H9 (cell line): ENCODE data around the gene SPEG. TPM values are rescaled to one million over a fixed set of nuclear protein-coding genes. Genes with fewer than 3 reads are reported as not detected.

Source experiments
- DNase-seq: peaks from one replicate; pipeline ENCODE4 v3.0.0-alpha.2; 2017
- H2AFZ ChIP-seq: one replicate; pipeline ENCODE4 v1.6.1; 2013; ENCODE audit warnings: mild to moderate bottlenecking, low read length, control low read depth, moderate library complexity
- H2AK5ac ChIP-seq: 2 replicates; pipeline ENCODE4 v1.6.1; 2013; ENCODE audit warnings: low read length, control low read depth, mixed read lengths; ENCODE audit not compliant: insufficient read length
- H2BK120ac ChIP-seq: one replicate; pipeline ENCODE4 v1.6.1; 2013; ENCODE audit warnings: low read depth, mild to moderate bottlenecking, low read length, control low read depth, inconsistent platforms; ENCODE audit not compliant: poor library complexity, severe bottlenecking
- H2BK12ac ChIP-seq: 2 replicates; pipeline ENCODE4 v1.6.1; 2013; ENCODE audit warnings: low read length, control low read depth, mixed read lengths, low read depth; ENCODE audit not compliant: insufficient read length
- H2BK15ac ChIP-seq: 2 replicates; pipeline ENCODE4 v1.6.1; 2013; ENCODE audit warnings: low read depth, low read length, control low read depth
- H2BK20ac ChIP-seq: one replicate; pipeline ENCODE4 v1.6.1; 2013; ENCODE audit warnings: low read depth, mild to moderate bottlenecking, low read length, control low read depth, inconsistent platforms; ENCODE audit not compliant: poor library complexity, severe bottlenecking
- H2BK5ac ChIP-seq: 2 replicates; pipeline ENCODE4 v1.6.1; 2013; ENCODE audit warnings: low read length, control low read depth, mixed read lengths; ENCODE audit not compliant: insufficient read length
- H3K14ac ChIP-seq: 2 replicates; pipeline ENCODE4 v1.6.1; 2013; ENCODE audit warnings: low read length, control low read depth; ENCODE audit not compliant: insufficient read depth
- H3K18ac ChIP-seq: 2 replicates; pipeline ENCODE4 v1.6.1; 2013; ENCODE audit warnings: low read depth, mild to moderate bottlenecking, mixed read lengths, low read length, control low read depth; ENCODE audit not compliant: insufficient read length
- H3K23ac ChIP-seq: 2 replicates; pipeline ENCODE4 v1.6.1; 2013; ENCODE audit warnings: low read length, control low read depth, mixed read lengths, low read depth; ENCODE audit not compliant: insufficient read length
- H3K23me2 ChIP-seq: 2 replicates; pipeline ENCODE4 v1.6.1; 2013; ENCODE audit warnings: low read depth, mild to moderate bottlenecking, mixed read lengths, low read length, control low read depth; ENCODE audit not compliant: insufficient read length, poor library complexity, severe bottlenecking
- H3K27ac ChIP-seq: 2 replicates; pipeline ENCODE4 v1.5.1; 2013; ENCODE audit warnings: low read length, control low read depth, mixed read lengths, low read depth; ENCODE audit not compliant: insufficient read length
- H3K27me3 ChIP-seq: 2 replicates; pipeline ENCODE4 v1.6.1; 2013; ENCODE audit warnings: low read length, control low read depth, inconsistent platforms; ENCODE audit not compliant: insufficient read depth
- H3K4ac ChIP-seq: 2 replicates; pipeline ENCODE4 v1.6.1; 2013; ENCODE audit warnings: low read depth, mild to moderate bottlenecking, control low read depth, inconsistent platforms, low read length, moderate library complexity
- H3K4me1 ChIP-seq: 2 replicates; pipeline ENCODE4 v1.6.1; 2013; ENCODE audit warnings: low read length, control low read depth, inconsistent platforms; ENCODE audit not compliant: insufficient read depth
- H3K4me2 ChIP-seq: 2 replicates; pipeline ENCODE4 v1.6.1; 2013; ENCODE audit warnings: low read length, control low read depth, mixed read lengths; ENCODE audit not compliant: insufficient read length, insufficient read depth
- H3K56ac ChIP-seq: 2 replicates; pipeline ENCODE4 v1.6.1; 2013; ENCODE audit warnings: low read depth, mild to moderate bottlenecking, mixed read lengths, low read length, control low read depth; ENCODE audit not compliant: insufficient read length
- H3K79me1 ChIP-seq: 2 replicates; pipeline ENCODE4 v1.6.1; 2013; ENCODE audit warnings: low read depth, mild to moderate bottlenecking, moderate library complexity, low read length, control low read depth, inconsistent platforms; ENCODE audit not compliant: insufficient read depth, poor library complexity, severe bottlenecking
- H3K79me2 ChIP-seq: 2 replicates; pipeline ENCODE4 v1.6.1; 2013; ENCODE audit warnings: low read length, control low read depth, inconsistent platforms; ENCODE audit not compliant: insufficient read depth
- H3K9ac ChIP-seq: 2 replicates; pipeline ENCODE4 v1.6.1; 2013; ENCODE audit warnings: low read length, control low read depth, mixed read lengths; ENCODE audit not compliant: insufficient read length; ENCODE audit errors: extremely low read depth
- H3K9me3 ChIP-seq: one replicate; pipeline ENCODE4 v1.6.1; 2013; ENCODE audit warnings: low read depth, low read length, inconsistent platforms; ENCODE audit not compliant: control insufficient read depth
- H3T11ph ChIP-seq: one replicate; pipeline ENCODE4 v1.6.1; 2013; ENCODE audit warnings: mild to moderate bottlenecking, low read length, control low read depth, inconsistent platforms
- H4K20me1 ChIP-seq: one replicate; pipeline ENCODE4 v1.6.1; 2013; ENCODE audit not compliant: control insufficient read depth, insufficient read length, insufficient read depth
- H4K5ac ChIP-seq: 2 replicates; pipeline ENCODE4 v1.6.1; 2013; ENCODE audit warnings: low read depth, mild to moderate bottlenecking, mixed read lengths, low read length, control low read depth; ENCODE audit not compliant: insufficient read length
- H4K8ac ChIP-seq: replicated peaks from 2 replicates; pipeline ENCODE4 v1.6.1; 2013; ENCODE audit warnings: low read length, control low read depth, mixed read lengths, low read depth; ENCODE audit not compliant: insufficient read length
- H4K91ac ChIP-seq: 2 replicates; pipeline ENCODE4 v1.6.1; 2013; ENCODE audit warnings: low read depth, mild to moderate bottlenecking, moderate library complexity, mixed read lengths, low read length, control low read depth; ENCODE audit not compliant: insufficient read length
- H3K27ac Mint-ChIP-seq, 3 experiments: 2 replicates in 2 of 3; 3 replicates in 1 of 3; pipeline ENCODE4 v1.8.0; 2020 to 2021; ENCODE audit warnings: mixed read lengths in 3 of 3, mild to moderate bottlenecking in 1 of 3, moderate library complexity in 1 of 3
- H3K27me3 Mint-ChIP-seq: 2 replicates; pipeline ENCODE4 v1.8.0; 2021; ENCODE audit warnings: low read depth, mild to moderate bottlenecking, moderate library complexity, mixed read lengths
- H3K36me3 Mint-ChIP-seq, 3 experiments: 2 replicates in 2 of 3; 3 replicates in 1 of 3; pipeline ENCODE4 v1.8.0; 2020 to 2021; ENCODE audit warnings: low read depth in 3 of 3, mixed read lengths in 3 of 3; ENCODE audit not compliant: insufficient read depth in 1 of 3
- H3K4me1 Mint-ChIP-seq, 2 experiments: 2 replicates each; pipeline ENCODE4 v1.8.0; 2020; ENCODE audit warnings: mixed read lengths in 2 of 2
- H3K4me3 Mint-ChIP-seq, 2 experiments: 2 replicates in 1 of 2; 3 replicates in 1 of 2; pipeline ENCODE4 v1.8.0; 2020 to 2021; ENCODE audit warnings: mild to moderate bottlenecking in 2 of 2, mixed read lengths in 2 of 2, moderate library complexity in 1 of 2
- H3K9me3 Mint-ChIP-seq, 2 experiments: 2 replicates in 1 of 2; 3 replicates in 1 of 2; pipeline ENCODE4 v1.8.0; 2020; ENCODE audit warnings: mild to moderate bottlenecking in 2 of 2, mixed read lengths in 2 of 2, moderate library complexity in 1 of 2
- CTCF ChIP-seq: fragments of 200-600 bp; sonication (generic); conservative IDR thresholded peaks from 3 replicates; pipeline ENCODE4 v1.8.0; 2021; ENCODE audit warnings: antibody characterized with exemption, mild to moderate bottlenecking
- WGBS: extraction: QIAGEN DNeasy Blood & Tissue Kit; methylation state at CpG from one replicate; pipeline ENCODE4 v1.1.7; 2013; ENCODE audit warnings: missing lambda C conversion rate, low lambda C conversion rate, mixed read lengths; ENCODE audit not compliant: insufficient read length; ENCODE audit errors: extremely low coverage; 5-methylcytosine and 5-hydroxymethylcytosine counted together
- total RNA-seq: library from RNA; stranded (reverse); gene quantifications from 2 replicates; pipeline ENCODE4 v1.2.1, GENCODE V29; 2021

Gene SPEG
- total RNA-seq, 1 experiment from 2014 or later: 23.7 TPM

GRCh38 chr2:219419331-219420197 is 15.1 kb upstream of the SPEG start:
- no CpG with 5 or more reads among the region's 9 CpGs for WGBS
- no peak overlapping the region for H3K23ac ChIP-seq
- H4K20me1 ChIP-seq: no peaks in the 10 kb centered on the region
- no peaks in the 10 kb centered on the region for H3K9me3 ChIP-seq
- H3K9ac ChIP-seq: no peak overlapping the region
- no peak overlapping the region for H3K18ac ChIP-seq
- Mint-ChIP-seq H3K27me3 (peaks cover 28% of the 10 kb centered on the region), H3K4me3 (no peak overlapping the region), H3K4me1 (peaks cover 31 to 35% of the 10 kb centered on the region in 2 experiments), H3K9me3 (no peaks in the 10 kb centered on the region), H3K27ac (no peak overlapping the region), H3K36me3 (no peaks in the 10 kb centered on the region; a peak in 1 of 7 replicates)
- H3K4me1 ChIP-seq: peaks cover 13% of the 10 kb centered on the region; the same call in 1 of the 2 replicates
- H3K27me3 ChIP-seq: no peaks in the 10 kb centered on the region; the same call in 1 of the 2 replicates
- TF ChIP-seq CTCF: no peak
- H3T11ph ChIP-seq: no peak overlapping the region
- no peak overlapping the region for H2BK12ac ChIP-seq
- H3K56ac ChIP-seq: no peak overlapping the region
- no peak overlapping the region for H4K5ac ChIP-seq
- H3K79me2 ChIP-seq: no peaks in the 10 kb centered on the region
- H3K14ac ChIP-seq: no peak overlapping the region
- DNase-seq: no peak
- H2BK20ac ChIP-seq: no peak overlapping the region
- H3K23me2 ChIP-seq: no peaks in the 10 kb centered on the region
- H2AK5ac ChIP-seq: no peak overlapping the region
- H2BK120ac ChIP-seq: no peak overlapping the region
- no peak overlapping the region for H2BK5ac ChIP-seq
- no peak overlapping the region for H3K27ac ChIP-seq
- H2AFZ ChIP-seq: no peak overlapping the region
- H2BK15ac ChIP-seq: no peak overlapping the region
- no peak overlapping the region for H3K4me2 ChIP-seq
- H4K91ac ChIP-seq: no peak overlapping the region
- no peak overlapping the region for H3K4ac ChIP-seq
- H4K8ac ChIP-seq: no peak overlapping the region
- H3K79me1 ChIP-seq: no peaks in the 10 kb centered on the region
